Measurements from ENCODE around the gene IFRD2. TPM values are rescaled to one million over a fixed set of nuclear protein-coding genes. Genes with fewer than 3 reads are reported as not detected.

The IFRD2 gene
- total RNA-seq, 1 donor from 2014 or later, result 37.3 TPM

- H3K27me3 ChIP-seq, result no peaks in the 10 kb centered on the region
- no peak overlapping the region for H3K4me3 ChIP-seq
- no peak for DNase-seq (ENCODE audit: extremely low spot score in 2 of 2)
- TF ChIP-seq POLR2AphosphoS5 (IDR thresholded peaks at IDR 0.05; ENCODE audit: insufficient read depth in 1 of 2, low read depth in 1 of 2) (no peak), POLR2A (IDR thresholded peaks at IDR 0.05) (no peak), CTCF (IDR thresholded peaks at IDR 0.05) (no peak)
- peaks cover 27% of the 10 kb centered on the region for H3K4me1 ChIP-seq
- intact Hi-C loops (cut with DNase I), result no loop called here
- no peaks in the 10 kb centered on the region for H3K9me3 ChIP-seq
- H3K36me3 ChIP-seq, result peaks cover 0 to 41% of the 10 kb centered on the region in 2 donors
- no peak overlapping the region for H3K27ac ChIP-seq
Observed at GRCh38 chr3:50290161-50290641, 2.0 kb downstream of the IFRD2 start.

- H3K36me3 ChIP-seq, result peaks cover 0 to 41% of the 10 kb centered on the region in 2 donors
- no peaks in the 10 kb centered on the region for H3K27me3 ChIP-seq
- no peaks in the 10 kb centered on the region for H3K9me3 ChIP-seq
- TF ChIP-seq POLR2AphosphoS5 (IDR thresholded peaks at IDR 0.05; ENCODE audit: insufficient read depth in 1 of 2, low read depth in 1 of 2) (no peak), POLR2A (IDR thresholded peaks at IDR 0.05) (no peak), CTCF (IDR thresholded peaks at IDR 0.05) (no peak)
- intact Hi-C loops (cut with DNase I), result no loop called here
- no peak overlapping the region for H3K4me3 ChIP-seq
- DNase-seq (ENCODE audit: extremely low spot score in 2 of 2), result no peak
- H3K4me1 ChIP-seq, result peaks cover 27% of the 10 kb centered on the region
- no peak overlapping the region for H3K27ac ChIP-seq
Observed at GRCh38 chr3:50289130-50289529, 3.1 kb downstream of the IFRD2 start.

- no peak for DNase-seq (ENCODE audit: extremely low spot score in 2 of 2)
- peaks cover 0 to 41% of the 10 kb centered on the region in 2 donors for H3K36me3 ChIP-seq
- no peak overlapping the region for H3K4me3 ChIP-seq
- H3K27ac ChIP-seq, result no peak overlapping the region
- TF ChIP-seq CTCF (IDR thresholded peaks at IDR 0.05) (no peak), POLR2A (IDR thresholded peaks at IDR 0.05) (no peak), POLR2AphosphoS5 (IDR thresholded peaks at IDR 0.05; ENCODE audit: insufficient read depth in 1 of 2, low read depth in 1 of 2) (no peak)
- no peaks in the 10 kb centered on the region for H3K27me3 ChIP-seq
- peaks cover 27% of the 10 kb centered on the region for H3K4me1 ChIP-seq
- intact Hi-C loops (cut with DNase I), result no loop called here
- no peaks in the 10 kb centered on the region for H3K9me3 ChIP-seq
Observed at GRCh38 chr3:50288387-50289007, 3.7 kb downstream of the IFRD2 start.

- no peaks in the 10 kb centered on the region for H3K9me3 ChIP-seq
- no peaks in the 10 kb centered on the region for H3K27me3 ChIP-seq
- no peak for TF ChIP-seq POLR2A (IDR thresholded peaks at IDR 0.05)
- no peak for TF ChIP-seq CTCF (IDR thresholded peaks at IDR 0.05)
- no peak for TF ChIP-seq POLR2AphosphoS5 (IDR thresholded peaks at IDR 0.05; ENCODE audit: insufficient read depth in 1 of 2, low read depth in 1 of 2)
- DNase-seq (ENCODE audit: extremely low spot score in 2 of 2), result no peak
- intact Hi-C loops (cut with DNase I), result no loop called here
- peaks cover 0 to 41% of the 10 kb centered on the region in 2 donors for H3K36me3 ChIP-seq
- peaks cover 17% of the 10 kb centered on the region for H3K4me1 ChIP-seq
- no peak overlapping the region for H3K4me3 ChIP-seq
- H3K27ac ChIP-seq, result no peak overlapping the region
Observed at GRCh38 chr3:50287262-50287661, 5.0 kb downstream of the IFRD2 start.

Measured in vagina (tissue), 2 donors.